Peyer's patch (tissue), 4 donors: ENCODE results near the gene PALM2AKAP2.

Experiments
- CTCF ChIP-seq, 6 experiments: fragments of 450-650 bp in 4 of 6; fragments of 200-600 bp in 2 of 6; sonication (generic) in 1 of 6; IDR thresholded peaks; one replicate each; pipeline ENCODE4 v1.5.1; 2017 to 2019; ENCODE audit warnings: antibody characterized with exemption in 6 of 6, mild to moderate bottlenecking in 3 of 6, moderate library complexity in 1 of 6
- POLR2A ChIP-seq, 2 donors: fragments of 450-650 bp; IDR thresholded peaks; one replicate each; pipeline ENCODE4 v1.5.1; 2017; ENCODE audit warnings: antibody characterized with exemption in 2 of 2, mild to moderate bottlenecking in 2 of 2, moderate library complexity in 2 of 2

- TF ChIP-seq CTCF (IDR thresholded peaks at IDR 0.05) (no peak), POLR2A (IDR thresholded peaks at IDR 0.05) (no peak)
Observed at GRCh38 chr9:109753308-109753707, 26.7 kb upstream of the PALM2AKAP2 start.
